GM19324 (cell line): ENCODE data around the gene METAP2.
"Not testable (repeated sequence)": the region's sequence is repeated elsewhere in the genome, so short reads cannot be mapped to it uniquely, and the experiment has no call there.

Experiments
- ATAC-seq: cut with Tn5 transposase; IDR thresholded peaks from one replicate; pipeline ENCODE4 v1.9.1; 2021; ENCODE audit warnings: mild to moderate bottlenecking, moderate library complexity; ENCODE audit not compliant: unreplicated experiment, low FRiP score

The METAP2 gene

GRCh38 chr12:95473884-95474659 lies at the start of gene METAP2:
Gene METAP2 (plus strand): TSS chr12:95474152. CDS start chr12:95474180, 28 bp downstream.
- peak; percentile 98 for ATAC-seq

- no peak for ATAC-seq
Measured at GRCh38 chr12:95424271-95424994, 49.5 kb upstream of the METAP2 start.

- no peak for ATAC-seq
Measured at GRCh38 chr12:95429172-95429510, 44.8 kb upstream of the METAP2 start.

- ATAC-seq: no peak
Measured at GRCh38 chr12:95431120-95431519, 42.8 kb upstream of the METAP2 start.

- ATAC-seq: no peak
Measured at GRCh38 chr12:95435355-95435754, 38.6 kb upstream of the METAP2 start.

GRCh38 chr12:95437565-95437964 lies 36.4 kb upstream of the METAP2 start:
- no peak for ATAC-seq

- ATAC-seq: no peak
Measured at GRCh38 chr12:95439461-95440230, 34.3 kb upstream of the METAP2 start.

GRCh38 chr12:95440401-95440800 lies 33.6 kb upstream of the METAP2 start:
- no peak for ATAC-seq

GRCh38 chr12:95443459-95443858 lies 30.5 kb upstream of the METAP2 start:
- no peak for ATAC-seq

- ATAC-seq: not testable (repeated sequence)
Measured at GRCh38 chr12:95445099-95445498, 28.9 kb upstream of the METAP2 start.

GRCh38 chr12:95445884-95446505 lies 28.0 kb upstream of the METAP2 start:
- ATAC-seq: no peak

GRCh38 chr12:95446506-95446900 lies 27.4 kb upstream of the METAP2 start:
- no peak for ATAC-seq

- not testable (repeated sequence) for ATAC-seq
Measured at GRCh38 chr12:95449656-95450055, 24.3 kb upstream of the METAP2 start.

- not testable (repeated sequence) for ATAC-seq
Measured at GRCh38 chr12:95452501-95452900, 21.5 kb upstream of the METAP2 start.

GRCh38 chr12:95453881-95454280 lies 20.1 kb upstream of the METAP2 start:
- ATAC-seq: not testable (repeated sequence)

GRCh38 chr12:95454780-95455215 lies 19.2 kb upstream of the METAP2 start:
- ATAC-seq: not testable (repeated sequence)

- ATAC-seq: not testable (repeated sequence)
Measured at GRCh38 chr12:95457605-95458004, 16.3 kb upstream of the METAP2 start.

- ATAC-seq: no peak
Measured at GRCh38 chr12:95458761-95459160, 15.2 kb upstream of the METAP2 start.

- no peak for ATAC-seq
Measured at GRCh38 chr12:95459310-95459709, 14.6 kb upstream of the METAP2 start.

GRCh38 chr12:95460105-95460504 lies 13.8 kb upstream of the METAP2 start:
- ATAC-seq: no peak

- no peak for ATAC-seq
Measured at GRCh38 chr12:95460896-95461295, 13.1 kb upstream of the METAP2 start.
